ENCODE results near the gene ALOX5. TPM values are rescaled to one million over a fixed set of nuclear protein-coding genes. Genes with fewer than 3 reads are reported as not detected.

Gene ALOX5
- total RNA-seq, 1 experiment from 2014 or later = 3.4 TPM

- TF ChIP-seq, protein P1, sequence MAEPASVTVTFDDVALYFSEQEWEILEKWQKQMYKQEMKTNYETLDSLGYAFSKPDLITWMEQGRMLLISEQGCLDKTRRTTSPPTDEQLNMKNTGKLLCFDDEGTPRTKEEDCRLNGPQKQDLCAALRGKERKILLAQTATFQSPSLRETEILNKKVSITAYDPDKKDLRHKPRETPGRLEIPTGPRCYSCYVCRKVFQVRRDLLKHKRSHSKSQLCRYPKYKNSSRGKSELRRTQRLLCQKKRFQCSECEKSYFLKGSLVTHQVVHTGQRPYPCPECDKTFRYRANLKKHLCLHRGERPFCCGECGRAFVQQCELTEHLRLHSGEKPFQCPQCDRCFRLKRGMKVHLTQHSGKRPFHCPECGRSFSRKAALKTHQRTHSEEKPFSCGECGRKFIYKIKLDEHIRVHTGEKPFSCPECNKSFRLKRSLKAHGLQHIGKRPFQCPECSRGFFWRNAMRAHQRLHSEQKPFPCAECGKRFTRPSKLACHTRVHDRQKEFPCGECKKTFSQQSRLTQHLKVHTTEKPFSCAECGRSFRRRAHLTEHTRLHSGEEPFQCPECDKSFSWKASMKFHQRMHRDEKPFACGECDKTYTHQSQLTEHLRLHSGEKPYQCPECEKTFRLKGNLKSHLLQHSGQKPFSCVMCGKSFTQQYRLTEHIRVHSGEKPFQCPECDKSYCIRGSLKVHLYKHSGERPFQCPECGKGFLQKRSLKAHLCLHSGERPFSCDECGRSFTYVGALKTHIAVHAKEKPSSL (CRISPR knock-in tag; conservative IDR thresholded peaks at IDR 0.05) = no peak
- TF ChIP-seq, protein P2, sequence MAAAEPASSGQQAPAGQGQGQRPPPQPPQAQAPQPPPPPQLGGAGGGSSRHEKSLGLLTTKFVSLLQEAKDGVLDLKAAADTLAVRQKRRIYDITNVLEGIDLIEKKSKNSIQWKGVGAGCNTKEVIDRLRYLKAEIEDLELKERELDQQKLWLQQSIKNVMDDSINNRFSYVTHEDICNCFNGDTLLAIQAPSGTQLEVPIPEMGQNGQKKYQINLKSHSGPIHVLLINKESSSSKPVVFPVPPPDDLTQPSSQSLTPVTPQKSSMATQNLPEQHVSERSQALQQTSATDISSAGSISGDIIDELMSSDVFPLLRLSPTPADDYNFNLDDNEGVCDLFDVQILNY (CRISPR knock-in tag; IDR thresholded peaks at IDR 0.05) = no peak
- TF ChIP-seq, protein P3, sequence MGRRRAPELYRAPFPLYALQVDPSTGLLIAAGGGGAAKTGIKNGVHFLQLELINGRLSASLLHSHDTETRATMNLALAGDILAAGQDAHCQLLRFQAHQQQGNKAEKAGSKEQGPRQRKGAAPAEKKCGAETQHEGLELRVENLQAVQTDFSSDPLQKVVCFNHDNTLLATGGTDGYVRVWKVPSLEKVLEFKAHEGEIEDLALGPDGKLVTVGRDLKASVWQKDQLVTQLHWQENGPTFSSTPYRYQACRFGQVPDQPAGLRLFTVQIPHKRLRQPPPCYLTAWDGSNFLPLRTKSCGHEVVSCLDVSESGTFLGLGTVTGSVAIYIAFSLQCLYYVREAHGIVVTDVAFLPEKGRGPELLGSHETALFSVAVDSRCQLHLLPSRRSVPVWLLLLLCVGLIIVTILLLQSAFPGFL (CRISPR knock-in tag; IDR thresholded peaks at IDR 0.05; ENCODE audit: borderline replicate concordance) = no peak
These were observed 78.9 kb downstream of the ALOX5 start (continued) for GRCh38 chr10:45452743-45453452.

DNA sequence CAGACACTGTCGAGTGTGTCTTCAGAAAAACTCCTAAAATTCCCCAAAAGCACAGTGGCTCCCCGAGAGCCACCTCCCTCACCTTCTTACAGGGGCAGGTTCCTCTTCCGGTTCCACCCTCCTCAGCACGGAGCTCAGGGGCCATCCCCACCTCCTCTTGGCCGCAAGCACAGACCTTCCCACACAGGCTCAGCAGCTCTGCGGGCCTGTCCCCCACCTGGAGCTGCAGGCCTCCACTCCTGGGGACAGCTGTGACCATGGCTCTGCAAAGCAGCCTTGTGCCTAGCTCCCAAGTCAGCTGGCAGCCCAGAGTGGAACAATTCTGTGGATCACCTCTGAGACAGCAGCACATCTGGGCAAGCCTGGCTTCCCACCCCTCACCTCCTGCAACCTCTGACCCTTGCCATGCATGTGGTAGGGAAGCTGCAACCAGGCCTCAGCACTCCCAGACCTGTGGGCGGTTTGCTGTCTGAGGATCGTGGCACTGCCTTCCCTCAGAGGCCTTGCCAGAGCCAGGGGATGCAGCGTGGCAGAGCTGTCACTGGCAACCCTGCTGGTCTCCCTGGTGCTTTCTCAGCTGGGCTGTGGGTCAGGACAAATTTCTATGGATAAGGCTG lies 79.7 kb downstream of the ALOX5 start:
- 0 out of 2 replicates have a peak, but pooled peaks have one; percentile 22 for ATAC-seq
- DNase-seq (ENCODE audit: low spot score) = no peak
- H3K9me3 Mint-ChIP-seq = no peaks in the 10 kb centered on the region
- CTCF ChIA-PET = interaction anchor here (1.1 to 1.7 kb wide), 4 partner anchors 11 to 219 kb away, joined by 3 to 10 read pairs (median 4); no protein-coding TSS in a partner anchor
- no peak overlapping the region for H3K4me3 Mint-ChIP-seq
- H3K36me3 Mint-ChIP-seq = peaks cover 4% of the 10 kb centered on the region; the same call in 1 of the 2 replicates
- H3K27me3 Mint-ChIP-seq (ENCODE audit: low read depth) = no peaks in the 10 kb centered on the region
- H3K27ac Mint-ChIP-seq = no peak overlapping the region
- TF ChIP-seq NFATC4 (CRISPR knock-in tag; IDR thresholded peaks at IDR 0.05) (no peak), SMAD3 (CRISPR knock-in tag; IDR thresholded peaks at IDR 0.05; ENCODE audit: borderline replicate concordance) (no peak), ATF3 (CRISPR knock-in tag; conservative IDR thresholded peaks at IDR 0.05) (no peak), FOXP1 (CRISPR knock-in tag; IDR thresholded peaks at IDR 0.05; ENCODE audit: borderline replicate concordance) (no peak), ZNF423 (CRISPR knock-in tag; IDR thresholded peaks at IDR 0.05) (no peak), CREB1 (CRISPR knock-in tag; IDR thresholded peaks at IDR 0.05) (no peak), HMGA2 (CRISPR knock-in tag; IDR thresholded peaks at IDR 0.05) (no peak), AR (CRISPR knock-in tag; IDR thresholded peaks at IDR 0.05) (no peak), ZNF219 (CRISPR knock-in tag; IDR thresholded peaks at IDR 0.05; ENCODE audit: borderline replicate concordance) (no peak), SP1 (CRISPR knock-in tag; conservative IDR thresholded peaks at IDR 0.05) (no peak)
- TF ChIP-seq, protein P4, sequence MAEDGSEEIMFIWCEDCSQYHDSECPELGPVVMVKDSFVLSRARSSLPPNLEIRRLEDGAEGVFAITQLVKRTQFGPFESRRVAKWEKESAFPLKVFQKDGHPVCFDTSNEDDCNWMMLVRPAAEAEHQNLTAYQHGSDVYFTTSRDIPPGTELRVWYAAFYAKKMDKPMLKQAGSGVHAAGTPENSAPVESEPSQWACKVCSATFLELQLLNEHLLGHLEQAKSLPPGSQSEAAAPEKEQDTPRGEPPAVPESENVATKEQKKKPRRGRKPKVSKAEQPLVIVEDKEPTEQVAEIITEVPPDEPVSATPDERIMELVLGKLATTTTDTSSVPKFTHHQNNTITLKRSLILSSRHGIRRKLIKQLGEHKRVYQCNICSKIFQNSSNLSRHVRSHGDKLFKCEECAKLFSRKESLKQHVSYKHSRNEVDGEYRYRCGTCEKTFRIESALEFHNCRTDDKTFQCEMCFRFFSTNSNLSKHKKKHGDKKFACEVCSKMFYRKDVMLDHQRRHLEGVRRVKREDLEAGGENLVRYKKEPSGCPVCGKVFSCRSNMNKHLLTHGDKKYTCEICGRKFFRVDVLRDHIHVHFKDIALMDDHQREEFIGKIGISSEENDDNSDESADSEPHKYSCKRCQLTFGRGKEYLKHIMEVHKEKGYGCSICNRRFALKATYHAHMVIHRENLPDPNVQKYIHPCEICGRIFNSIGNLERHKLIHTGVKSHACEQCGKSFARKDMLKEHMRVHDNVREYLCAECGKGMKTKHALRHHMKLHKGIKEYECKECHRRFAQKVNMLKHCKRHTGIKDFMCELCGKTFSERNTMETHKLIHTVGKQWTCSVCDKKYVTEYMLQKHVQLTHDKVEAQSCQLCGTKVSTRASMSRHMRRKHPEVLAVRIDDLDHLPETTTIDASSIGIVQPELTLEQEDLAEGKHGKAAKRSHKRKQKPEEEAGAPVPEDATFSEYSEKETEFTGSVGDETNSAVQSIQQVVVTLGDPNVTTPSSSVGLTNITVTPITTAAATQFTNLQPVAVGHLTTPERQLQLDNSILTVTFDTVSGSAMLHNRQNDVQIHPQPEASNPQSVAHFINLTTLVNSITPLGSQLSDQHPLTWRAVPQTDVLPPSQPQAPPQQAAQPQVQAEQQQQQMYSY (CRISPR knock-in tag; IDR thresholded peaks at IDR 0.05) = no peak
- TF ChIP-seq, protein P5, sequence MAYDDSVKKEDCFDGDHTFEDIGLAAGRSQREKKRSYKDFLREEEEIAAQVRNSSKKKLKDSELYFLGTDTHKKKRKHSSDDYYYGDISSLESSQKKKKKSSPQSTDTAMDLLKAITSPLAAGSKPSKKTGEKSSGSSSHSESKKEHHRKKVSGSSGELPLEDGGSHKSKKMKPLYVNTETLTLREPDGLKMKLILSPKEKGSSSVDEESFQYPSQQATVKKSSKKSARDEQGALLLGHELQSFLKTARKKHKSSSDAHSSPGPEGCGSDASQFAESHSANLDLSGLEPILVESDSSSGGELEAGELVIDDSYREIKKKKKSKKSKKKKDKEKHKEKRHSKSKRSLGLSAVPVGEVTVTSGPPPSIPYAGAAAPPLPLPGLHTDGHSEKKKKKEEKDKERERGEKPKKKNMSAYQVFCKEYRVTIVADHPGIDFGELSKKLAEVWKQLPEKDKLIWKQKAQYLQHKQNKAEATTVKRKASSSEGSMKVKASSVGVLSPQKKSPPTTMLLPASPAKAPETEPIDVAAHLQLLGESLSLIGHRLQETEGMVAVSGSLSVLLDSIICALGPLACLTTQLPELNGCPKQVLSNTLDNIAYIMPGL (CRISPR knock-in tag; IDR thresholded peaks at IDR 0.05) = no peak
- no peaks in the 10 kb centered on the region for H3K4me1 Mint-ChIP-seq
- POLR2A ChIA-PET = interaction anchor here (0.5 to 1.4 kb wide), 2 partner anchors 21 to 48 kb away, joined by 4 read pairs; no protein-coding TSS in a partner anchor

Measured in WTC11 (cell line).